LHCN-M2 (cell line): ENCODE measurements around the gene TDRKH. TPM values are rescaled to one million over a fixed set of nuclear protein-coding genes. Genes with fewer than 3 reads are reported as not detected.

Experiments used
- DNase-seq: peaks from one replicate; pipeline ENCODE4 v3.0.0-alpha.2; 2012; ENCODE audit warnings: low read depth
- polyA plus RNA-seq: library from polyadenylated mRNA; unstranded; fragments of >200 nt; gene quantifications from one replicate; pipeline ENCODE4 v1.2.1, GENCODE V29; 2012; ENCODE audit warnings: missing spikeins
- total RNA-seq: library from RNA; depleted of rRNA; stranded (reverse); fragments of >200 nt; gene quantifications from 2 replicates; pipeline ENCODE4 v1.2.3, GENCODE V29; 2014; rRNA removed

The TDRKH gene, protein sequence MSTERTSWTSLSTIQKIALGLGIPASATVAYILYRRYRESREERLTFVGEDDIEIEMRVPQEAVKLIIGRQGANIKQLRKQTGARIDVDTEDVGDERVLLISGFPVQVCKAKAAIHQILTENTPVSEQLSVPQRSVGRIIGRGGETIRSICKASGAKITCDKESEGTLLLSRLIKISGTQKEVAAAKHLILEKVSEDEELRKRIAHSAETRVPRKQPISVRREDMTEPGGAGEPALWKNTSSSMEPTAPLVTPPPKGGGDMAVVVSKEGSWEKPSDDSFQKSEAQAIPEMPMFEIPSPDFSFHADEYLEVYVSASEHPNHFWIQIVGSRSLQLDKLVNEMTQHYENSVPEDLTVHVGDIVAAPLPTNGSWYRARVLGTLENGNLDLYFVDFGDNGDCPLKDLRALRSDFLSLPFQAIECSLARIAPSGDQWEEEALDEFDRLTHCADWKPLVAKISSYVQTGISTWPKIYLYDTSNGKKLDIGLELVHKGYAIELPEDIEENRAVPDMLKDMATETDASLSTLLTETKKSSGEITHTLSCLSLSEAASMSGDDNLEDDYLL
- 1.0 and 1.9 TPM in 2 replicates for total RNA-seq
- polyA plus RNA-seq: 1.5 TPM

- DNase-seq: peak; percentile 99
Observed at GRCh38 chr1:151790071-151790939, at the start of gene TDRKH. Gene TDRKH, minus strand, starts transcription at chr1:151790500. Its CDS starts 7,478 bp downstream, at chr1:151783022.

GRCh38 chr1:151839457-151840403 lies 49.4 kb upstream of the TDRKH start, which contains the start of gene C2CD4D:
Gene C2CD4D, minus strand, starts transcription at chr1:151839820. Its CDS starts 831 bp downstream, at chr1:151838989.
- DNase-seq: no peak

DNA sequence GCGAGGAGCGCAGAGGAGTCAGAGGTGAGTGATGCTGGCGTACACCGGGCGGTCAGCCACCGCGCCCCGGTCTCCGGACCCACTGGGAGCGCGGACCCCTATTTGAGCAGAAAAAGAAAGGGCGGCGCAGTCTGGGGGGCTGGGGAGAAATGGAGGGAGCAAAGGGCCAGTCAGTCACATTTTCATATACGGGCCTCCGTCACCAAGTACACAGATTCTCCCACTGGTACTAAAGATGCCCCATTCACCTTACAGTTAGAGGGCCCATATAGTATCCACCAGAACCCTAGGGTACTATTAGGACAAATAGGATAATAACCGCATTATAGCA lies 48.7 kb upstream of the TDRKH start:
- no peak for DNase-seq

GRCh38 chr1:151838222-151839081 lies 48.2 kb upstream of the TDRKH start:
- no peak for DNase-seq

DNA sequence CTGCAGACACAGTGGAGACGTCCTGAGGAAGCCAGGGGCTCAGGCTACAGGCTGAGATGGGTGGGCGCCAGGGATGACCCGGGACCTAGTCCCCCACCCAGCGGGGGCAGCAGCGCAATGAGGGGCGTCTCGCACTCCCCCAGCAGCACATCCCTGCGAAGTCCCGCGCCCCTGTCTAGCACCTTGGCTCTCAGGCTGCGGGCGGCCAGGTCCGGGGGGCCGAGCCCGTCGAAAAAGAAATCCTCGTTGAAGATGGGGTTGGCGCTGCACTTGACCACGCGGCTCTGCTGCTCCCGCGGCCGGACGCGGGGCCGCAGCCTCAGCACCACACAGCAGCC lies 47.6 kb upstream of the TDRKH start:
- no peak for DNase-seq

DNA sequence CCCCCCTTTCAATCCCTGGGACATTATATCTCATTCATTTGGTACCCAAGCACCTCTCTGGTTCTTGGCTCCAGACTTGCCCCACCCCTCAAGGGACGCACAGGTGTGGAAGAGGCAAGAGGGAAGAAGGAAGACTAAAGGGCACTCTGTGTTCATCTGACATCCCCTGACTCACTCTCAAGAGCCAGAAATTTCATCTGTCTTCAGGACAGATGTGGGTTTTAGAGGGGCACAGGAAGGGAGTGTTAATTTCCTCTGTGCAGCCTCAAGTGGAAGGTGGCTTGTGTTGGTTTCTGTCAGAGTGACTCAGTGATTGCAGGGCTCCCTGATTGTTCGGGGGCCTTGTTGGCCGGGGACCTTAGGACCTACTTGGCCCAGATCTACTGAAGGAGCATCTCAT lies 46.9 kb upstream of the TDRKH start:
- DNase-seq: peak; percentile 31

DNA sequence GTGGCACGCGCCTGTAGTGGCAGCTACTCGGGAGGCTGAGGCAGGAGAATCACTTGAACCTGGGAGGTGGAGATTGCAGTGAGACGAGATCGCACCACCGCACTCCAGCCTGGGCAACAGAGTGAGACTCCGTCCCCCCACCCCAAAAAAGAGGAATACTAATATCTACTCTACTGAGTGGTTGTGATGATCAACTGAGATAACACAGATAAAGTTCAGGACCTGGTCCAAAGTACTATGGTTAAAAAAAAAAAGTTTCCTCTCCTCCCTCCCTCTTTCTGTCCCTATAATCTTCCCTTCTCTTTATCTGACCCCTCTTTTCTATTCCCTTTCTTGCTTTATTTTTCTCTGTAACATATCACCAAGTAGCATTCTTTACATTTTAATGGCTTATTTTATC lies 45.3 kb upstream of the TDRKH start:
- no peak for DNase-seq

DNA sequence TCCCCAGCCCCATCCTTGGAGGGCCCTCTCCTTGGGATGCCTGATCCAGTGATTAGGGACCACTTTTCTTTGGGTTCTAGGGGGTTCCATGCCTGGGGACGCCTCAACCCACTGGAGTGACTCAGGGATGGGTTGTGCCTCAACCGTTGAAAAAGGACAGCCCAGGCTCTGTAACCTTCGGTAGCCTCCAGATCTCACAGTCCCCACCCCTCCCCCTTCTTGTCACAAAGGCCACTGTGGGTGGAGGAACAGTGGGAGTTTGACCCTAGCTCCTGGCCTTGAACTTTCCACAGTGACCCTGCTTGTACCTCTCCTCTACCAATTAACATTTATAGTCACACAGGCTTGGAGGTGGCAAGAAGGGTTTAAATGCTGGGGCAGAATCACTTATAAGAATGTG lies 43.9 kb upstream of the TDRKH start:
- no peak for DNase-seq

GRCh38 chr1:151833172-151833900 lies 43.0 kb upstream of the TDRKH start:
- no peak for DNase-seq

DNA sequence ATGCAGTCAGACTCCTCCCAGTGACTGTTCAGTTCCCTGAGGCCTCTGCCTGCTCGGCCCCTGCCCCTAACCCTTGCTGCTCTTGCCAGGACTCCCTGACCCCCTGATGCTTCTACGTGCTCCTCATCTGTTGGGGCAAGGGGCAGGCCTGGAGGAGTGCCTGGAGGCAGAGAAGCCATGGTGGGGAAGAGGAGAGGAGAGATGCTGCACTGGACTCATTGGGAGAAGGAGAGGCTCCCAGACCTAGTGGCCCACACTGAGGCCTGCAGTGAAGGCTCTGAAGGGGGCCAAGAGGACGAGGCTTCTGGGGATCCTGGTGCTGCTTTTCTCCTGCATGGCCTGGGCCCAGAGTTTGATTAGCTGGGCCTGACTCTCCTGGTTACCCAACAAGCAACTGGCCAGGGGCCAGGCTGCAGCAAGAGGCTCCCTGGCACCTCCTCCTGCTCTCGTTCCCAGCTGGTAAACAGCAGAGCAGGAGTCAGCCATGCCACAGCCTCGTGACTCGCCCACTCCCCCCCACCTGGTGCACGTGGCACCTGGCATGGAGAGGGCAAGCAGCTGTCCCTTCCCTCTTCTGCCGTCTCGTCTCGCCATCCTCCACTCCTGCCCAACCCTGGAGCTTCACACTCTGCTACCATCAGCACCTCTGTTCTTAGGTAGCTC lies 42.1 kb upstream of the TDRKH start:
- peak; percentile 72 for DNase-seq

- DNase-seq: no peak
Observed at GRCh38 chr1:151831605-151832004, 41.3 kb upstream of the TDRKH start, which contains the start of gene RORC. Gene RORC, minus strand, starts transcription at chr1:151831802. Its CDS starts 38 bp downstream, at chr1:151831764.

- DNase-seq: no peak
Observed at GRCh38 chr1:151831256-151831591, 40.9 kb upstream of the TDRKH start.

DNA sequence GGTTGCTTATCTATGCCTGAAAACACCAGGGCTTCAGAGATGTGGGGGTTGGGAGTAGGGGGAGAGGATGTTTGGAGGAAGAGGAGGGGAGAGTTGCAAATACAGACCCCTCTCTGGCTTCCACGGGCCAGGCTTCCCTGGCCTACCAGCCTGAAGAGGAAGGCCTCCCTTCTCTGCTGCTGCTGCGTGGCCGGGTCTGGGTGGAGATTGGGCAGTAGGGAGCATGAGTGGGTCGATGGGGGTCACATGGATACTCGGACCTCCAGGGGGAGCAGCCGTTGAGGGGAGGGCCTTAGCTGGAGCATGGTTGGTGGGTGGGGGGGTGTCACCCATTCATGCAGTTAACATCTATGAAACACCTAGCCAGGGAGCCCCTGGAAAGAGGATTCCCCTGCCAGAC lies 39.8 kb upstream of the TDRKH start:
- no peak for DNase-seq

DNA sequence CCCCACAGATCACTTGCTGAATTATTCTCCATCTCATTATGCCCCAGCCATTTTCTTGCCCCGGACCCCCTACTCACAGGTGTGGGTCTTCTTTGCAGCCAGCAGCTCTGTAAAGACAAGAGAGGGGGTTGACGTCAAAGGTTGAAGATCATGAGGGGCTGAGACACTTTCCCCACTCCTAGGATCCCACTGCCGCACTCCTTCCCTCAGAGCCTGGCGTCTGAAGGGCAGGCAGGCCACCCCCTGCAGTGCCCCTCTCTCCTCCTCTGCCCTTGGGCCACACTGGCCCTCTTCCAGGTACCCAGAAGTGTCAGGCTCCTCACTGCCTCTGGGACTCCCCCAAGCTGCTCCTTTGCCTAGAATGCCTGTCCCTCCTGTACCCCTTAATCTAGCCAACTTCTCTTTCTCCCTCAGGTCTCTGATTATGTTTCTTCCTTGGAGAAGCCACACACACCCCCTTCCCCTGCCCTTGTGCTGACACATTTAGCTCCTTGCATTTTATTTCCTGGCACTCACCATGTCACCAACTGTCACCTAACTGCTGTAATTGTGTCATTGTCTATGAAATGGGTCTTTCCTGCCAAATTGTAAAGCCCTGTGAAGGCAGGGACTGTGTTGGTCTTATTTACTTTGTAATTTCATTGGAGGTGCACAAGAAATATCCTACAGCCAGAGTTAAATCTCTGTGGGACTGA lies 39.2 kb upstream of the TDRKH start:
- no peak for DNase-seq

DNA sequence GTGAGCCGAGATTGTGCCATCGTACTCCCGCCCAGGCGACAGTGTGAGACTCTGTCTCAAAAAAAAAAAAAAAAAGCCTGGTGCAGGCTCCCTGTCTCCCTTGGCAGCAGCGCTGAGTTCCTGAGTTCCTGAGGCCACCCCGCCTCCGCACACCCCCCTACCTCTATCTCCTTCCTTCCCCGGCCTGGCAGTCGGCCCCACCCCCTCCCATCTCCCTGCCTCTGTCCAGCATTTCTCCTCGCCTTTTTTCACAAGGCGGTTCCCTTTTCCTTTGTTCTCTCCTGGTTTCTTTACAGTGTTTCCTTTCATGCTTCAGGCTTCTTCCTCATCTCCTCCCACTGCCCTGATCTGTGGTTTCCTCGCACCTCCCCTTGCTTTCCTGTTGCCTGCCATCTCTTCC lies 38.6 kb upstream of the TDRKH start:
- no peak for DNase-seq

GRCh38 chr1:151827853-151828252 lies 37.6 kb upstream of the TDRKH start:
- DNase-seq: no peak

DNA sequence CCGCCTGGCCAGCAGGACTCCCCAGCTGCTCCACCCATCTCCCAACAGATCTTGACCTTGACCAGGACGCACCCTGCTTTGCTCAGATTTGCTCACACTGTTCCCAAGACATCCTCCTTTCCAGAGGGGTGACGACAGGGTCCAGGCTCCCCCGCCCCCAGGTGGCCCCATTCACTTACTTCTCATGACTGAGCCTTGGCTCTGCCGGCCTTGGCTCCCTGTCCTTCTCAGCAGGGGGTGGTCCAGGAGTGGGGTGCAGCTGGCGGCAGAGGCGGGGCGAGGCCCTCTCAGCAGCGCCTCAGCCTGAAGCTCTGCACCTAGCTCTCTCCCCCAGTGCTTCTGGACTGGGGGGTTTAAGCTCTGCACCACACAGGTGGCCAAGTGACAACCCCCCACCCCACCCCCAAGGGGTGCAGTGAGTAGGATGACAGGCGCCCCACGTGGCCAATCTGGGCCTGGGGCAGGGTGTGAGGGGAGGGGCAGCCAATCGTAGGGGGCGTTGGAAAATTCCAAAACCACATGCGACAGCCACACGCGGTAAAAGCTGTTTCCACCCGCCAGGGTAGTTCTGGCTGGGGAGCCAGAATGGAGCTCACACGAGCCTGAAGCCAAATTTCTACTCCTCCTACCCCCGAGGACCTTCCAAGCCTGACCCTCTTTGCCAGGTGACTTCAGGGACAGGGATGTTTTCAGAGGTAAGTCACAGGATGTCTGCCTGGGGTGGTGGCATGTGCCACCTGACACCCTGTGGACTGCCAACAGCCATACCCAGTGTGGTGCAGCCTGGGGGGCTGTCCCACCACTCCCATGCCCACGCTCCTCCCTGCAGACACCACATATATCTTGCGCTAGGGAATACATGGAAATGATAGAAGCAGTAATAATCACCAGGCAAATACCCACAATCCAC lies 35.7 kb upstream of the TDRKH start:
- no peak for DNase-seq
